T-cell (primary cell): ENCODE results near the gene CCNK. TPM values are rescaled to one million over a fixed set of nuclear protein-coding genes. Genes with fewer than 3 reads are reported as not detected.

Source experiments
- ATAC-seq, 4 experiments: fragments of 200-7000 bp in 3 of 4; fragments of 150-1000 bp in 1 of 4; cut with Tn5 transposase; replicated peaks in 1 of 4; 1 replicate in 3 of 4; 2 replicates in 1 of 4; pipeline ENCODE4 v1.10.0; 2021; ENCODE audit warnings: moderate library complexity in 3 of 4, mild to moderate bottlenecking in 2 of 4, moderate number of reproducible peaks in 1 of 4
- CTCF ChIA-PET, 2 donors: fragments of 300-600 bp; sonication (Branson Sonifier 250); formaldehyde crosslinking; loops; one replicate each; lab custom pipeline; 2022; ENCODE audit warnings: antibody characterized with exemption in 2 of 2; lab: Charles Lee
- POLR2A ChIA-PET, 2 donors: fragments of 300-600 bp; sonication (Branson Sonifier 250); formaldehyde crosslinking; loops; one replicate each; lab custom pipeline; 2022; ENCODE audit warnings: antibody characterized with exemption in 2 of 2; lab: Charles Lee
- DNase-seq, 35 experiments: peaks; one replicate each; pipeline versions ENCODE4 v3.0.0 to v3.0.0-alpha.2; 2013 to 2023
- H3K27ac ChIP-seq: one replicate; pipeline ENCODE4 v1.5.1; 2013; ENCODE audit warnings: low read length
- H3K27me3 ChIP-seq, 2 experiments: replicated peaks in 1 of 2; 1 replicate in 1 of 2; 2 replicates in 1 of 2; pipeline versions ENCODE4 v1.6.1 to v1.7.0; 2013; ENCODE audit warnings: low read length in 1 of 2, mixed read lengths in 1 of 2; ENCODE audit not compliant: control insufficient read depth in 2 of 2, insufficient read depth in 2 of 2; ENCODE audit errors: extremely low read depth in 1 of 2
- H3K36me3 ChIP-seq, 2 donors: 1 replicate in 1 of 2; 2 replicates in 1 of 2; pipeline versions ENCODE4 v1.6.1 to v1.7.0; 2013; ENCODE audit warnings: low read length in 1 of 2; ENCODE audit not compliant: control insufficient read depth in 2 of 2, insufficient read depth in 1 of 2; ENCODE audit errors: extremely low read depth in 1 of 2
- H3K4me1 ChIP-seq, 2 experiments: 1 replicate in 1 of 2; 2 replicates in 1 of 2; pipeline versions ENCODE4 v1.6.1 to v1.7.0; 2013; ENCODE audit warnings: low read length in 2 of 2, mixed read lengths in 1 of 2; ENCODE audit not compliant: insufficient read depth in 2 of 2, control insufficient read depth in 1 of 2; ENCODE audit errors: extremely low read depth in 1 of 2
- H3K4me3 ChIP-seq, 2 donors: 1 replicate in 1 of 2; 2 replicates in 1 of 2; pipeline versions ENCODE4 v1.5.1 to v1.7.0; 2013; ENCODE audit warnings: mild to moderate bottlenecking in 2 of 2, low read length in 1 of 2, moderate library complexity in 1 of 2; ENCODE audit not compliant: control insufficient read depth in 1 of 2; ENCODE audit errors: extremely low read depth in 1 of 2
- H3K9me3 ChIP-seq: 2 replicates; pipeline ENCODE4 v1.7.0; 2013
- H3K27ac Mint-ChIP-seq, 2 donors: one replicate each; pipeline ENCODE4 v1.8.0; 2020 to 2021; ENCODE audit warnings: mild to moderate bottlenecking in 2 of 2, mixed read lengths in 2 of 2
- H3K27me3 Mint-ChIP-seq, 2 donors: one replicate each; pipeline ENCODE4 v1.8.0; 2021 to 2022; ENCODE audit warnings: mixed read lengths in 2 of 2
- H3K36me3 Mint-ChIP-seq: one replicate; pipeline ENCODE4 v1.8.0; 2021; ENCODE audit warnings: mixed read lengths
- H3K4me1 Mint-ChIP-seq, 3 donors: one replicate each; pipeline ENCODE4 v1.8.0; 2020 to 2022; ENCODE audit warnings: mixed read lengths in 3 of 3, mild to moderate bottlenecking in 1 of 3
- H3K4me3 Mint-ChIP-seq, 3 donors: one replicate each; pipeline ENCODE4 v1.8.0; 2020 to 2022; ENCODE audit warnings: mild to moderate bottlenecking in 3 of 3, mixed read lengths in 3 of 3, moderate library complexity in 3 of 3
- H3K9me3 Mint-ChIP-seq, 3 donors: one replicate each; pipeline ENCODE4 v1.8.0; 2020 to 2022; ENCODE audit warnings: mixed read lengths in 3 of 3
- WGBS: methylation state at CpG from one replicate; pipeline ENCODE4 v1.1.5; 2013; ENCODE audit warnings: missing lambda C conversion rate; ENCODE audit not compliant: insufficient coverage; 5-methylcytosine and 5-hydroxymethylcytosine counted together
- total RNA-seq, 35 experiments: library from RNA in 6 of 35; stranded (reverse) in 6 of 35; fragments of 120-200 nt in 1 of 35; gene quantifications; one replicate each; pipeline versions ENCODE4 v1.2.1 to v1.2.4 and lab custom pipeline; 2013 to 2026

Gene CCNK
- total RNA-seq, 5 donors from 2014 or later (not counting 1 experiment from before 2014, with no cell fraction given): 61.8 to 138 (median 74.6) TPM

DNA sequence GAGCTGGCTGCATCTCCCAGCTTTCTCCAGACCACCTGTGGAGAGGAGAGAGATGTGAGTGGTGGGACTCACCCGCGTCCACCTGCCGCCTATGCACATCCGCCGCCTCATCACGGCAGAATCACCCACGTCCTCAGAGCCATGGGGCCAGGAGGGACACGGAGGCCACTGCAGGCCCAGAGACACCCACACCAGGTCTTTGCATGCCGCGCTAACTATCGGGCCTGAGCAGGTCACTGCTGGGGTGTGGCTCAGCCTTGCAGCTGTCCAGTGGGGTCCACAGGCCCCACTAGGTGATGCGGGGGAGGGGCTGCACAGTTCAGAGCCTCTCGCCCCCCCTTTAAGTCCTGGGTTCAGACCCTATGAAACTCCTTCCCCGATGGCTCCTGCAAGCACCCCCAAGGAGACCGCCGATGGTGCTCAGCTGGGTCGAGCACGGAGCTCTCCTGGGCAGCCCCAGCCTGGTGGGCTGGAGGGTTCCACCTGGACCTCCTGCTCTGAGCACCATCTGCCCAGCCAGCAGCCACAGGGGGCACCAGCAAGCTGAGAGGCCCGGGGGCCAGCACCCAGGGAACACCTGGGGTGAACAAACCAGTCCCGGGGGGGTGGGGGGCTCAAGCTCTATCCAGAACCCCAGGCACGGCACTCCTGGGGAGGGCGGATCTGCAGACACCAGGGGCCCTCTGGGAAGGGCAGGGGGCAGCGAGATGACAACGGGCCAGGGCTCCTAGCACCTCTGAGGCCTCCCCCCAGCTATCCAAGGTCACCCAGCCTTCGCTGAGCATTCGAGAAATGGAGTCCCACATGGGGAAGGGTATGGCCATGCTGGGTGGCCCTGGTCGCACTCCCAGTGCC is 34.3 kb downstream of the CCNK start:
- Mint-ChIP-seq H3K4me3 (no peak overlapping the region), H3K9me3 (no peaks in the 10 kb centered on the region), H3K4me1 (no peaks in the 10 kb centered on the region), H3K27me3 (no peaks in the 10 kb centered on the region), H3K36me3 (peaks cover 4% of the 10 kb centered on the region), H3K27ac (no peak overlapping the region)
- Histone ChIP-seq H3K36me3 (peaks cover 7 to 24% of the 10 kb centered on the region in 2 donors), H3K27ac (no peak overlapping the region), H3K27me3 (no peaks in the 10 kb centered on the region), H3K4me3 (no peak overlapping the region), H3K4me1 (peaks cover 0 to 8% of the 10 kb centered on the region in 2 experiments), H3K9me3 (no peaks in the 10 kb centered on the region)
- WGBS: 87% methylated on average over 19 of the region's 27 CpGs
- DNase-seq (no peak), ATAC-seq (no peak)
- CTCF ChIA-PET: no interaction called here
- POLR2A ChIA-PET: no interaction called here

DNA sequence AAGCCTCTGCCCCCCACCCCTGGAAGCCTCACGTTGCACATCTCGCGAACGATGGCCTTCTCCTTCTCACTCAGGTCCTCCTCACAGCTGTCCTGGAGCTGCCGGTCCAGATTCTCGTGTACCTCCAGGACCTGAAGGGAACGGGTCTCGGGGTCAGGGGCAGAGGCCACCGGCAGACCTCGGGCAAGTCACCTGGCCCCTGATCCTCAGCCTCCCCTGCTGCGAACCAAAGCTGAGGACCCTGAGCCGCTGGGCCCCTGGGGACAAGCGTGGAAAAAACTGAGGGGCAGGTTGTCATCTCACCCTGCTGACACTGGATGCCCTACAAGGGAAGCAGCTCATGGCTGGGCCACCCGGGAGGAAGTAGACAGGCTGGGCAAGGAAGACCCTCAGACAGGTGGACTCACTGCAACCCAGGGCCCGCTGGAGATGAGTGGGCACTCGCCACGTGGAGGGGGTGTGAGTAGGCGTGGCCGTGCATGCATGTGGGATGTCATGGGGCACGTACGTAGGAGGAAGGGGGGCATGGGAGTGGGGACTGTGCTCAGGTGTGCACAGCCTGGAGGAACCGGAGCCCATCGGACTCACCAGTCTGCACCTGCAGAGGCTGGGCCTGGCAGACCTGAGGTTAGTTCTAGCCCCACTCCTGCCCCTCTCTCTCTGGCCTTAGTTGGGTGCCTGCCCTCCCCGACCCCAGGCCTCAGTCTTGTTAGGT is 35.1 kb downstream of the CCNK start:
- peaks cover 0 to 8% of the 10 kb centered on the region in 2 experiments for H3K4me1 ChIP-seq
- H3K27ac Mint-ChIP-seq: peak overlapping the region in 1 of 2 donors; percentile 28
- no peaks in the 10 kb centered on the region for H3K4me1 Mint-ChIP-seq
- WGBS: 85% methylated on average over 16 of the region's 24 CpGs
- H3K27me3 Mint-ChIP-seq: no peaks in the 10 kb centered on the region
- POLR2A ChIA-PET: no interaction called here
- no peaks in the 10 kb centered on the region for H3K27me3 ChIP-seq
- ATAC-seq (no peak), DNase-seq (no peak)
- H3K9me3 ChIP-seq: no peaks in the 10 kb centered on the region
- no peak overlapping the region for H3K4me3 ChIP-seq
- H3K9me3 Mint-ChIP-seq: no peaks in the 10 kb centered on the region
- CTCF ChIA-PET: no interaction called here
- no peak overlapping the region for H3K27ac ChIP-seq
- H3K36me3 ChIP-seq: peaks cover 7 to 17% of the 10 kb centered on the region in 2 donors
- H3K4me3 Mint-ChIP-seq: no peak overlapping the region
- H3K36me3 Mint-ChIP-seq: no peaks in the 10 kb centered on the region

DNA sequence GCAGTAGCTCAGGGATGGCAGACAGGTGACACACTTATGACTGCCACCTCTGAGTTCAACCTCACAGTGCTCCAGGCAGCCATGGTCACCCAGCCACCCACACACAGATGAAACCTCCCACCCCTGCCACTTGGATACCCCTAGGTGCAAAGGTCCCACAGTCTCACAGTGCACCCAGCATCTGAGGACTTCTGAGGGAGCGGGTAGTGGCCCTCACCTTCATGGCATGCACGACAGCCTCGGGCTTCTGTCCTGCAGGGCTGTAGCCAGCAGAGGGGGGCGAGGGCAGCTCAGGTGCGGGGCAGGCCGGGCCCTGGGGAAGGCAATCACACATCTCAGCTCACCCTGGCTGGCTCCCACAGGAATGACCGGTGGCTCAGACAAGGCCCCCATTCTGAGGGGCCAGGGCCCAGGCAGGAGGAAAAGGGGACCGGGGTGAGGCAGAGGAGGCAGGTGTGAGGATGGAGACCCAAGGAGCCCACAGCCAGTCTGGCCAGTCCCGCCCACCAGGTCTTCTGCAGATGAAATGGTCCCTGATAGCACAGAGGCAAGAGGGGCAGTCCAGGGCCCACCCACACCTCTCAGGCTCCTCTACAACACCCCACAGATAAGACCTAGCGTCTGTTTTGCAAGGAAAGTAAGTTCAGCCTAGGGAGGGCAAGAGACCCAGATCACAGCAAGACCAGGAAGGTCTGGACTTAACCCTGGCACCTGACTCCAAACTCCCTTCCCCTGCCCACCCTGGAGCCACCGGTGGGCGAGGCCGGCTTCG is 35.8 kb downstream of the CCNK start:
- ATAC-seq: no peak
- H3K9me3 Mint-ChIP-seq: no peaks in the 10 kb centered on the region
- Histone ChIP-seq H3K36me3 (peaks cover 7 to 13% of the 10 kb centered on the region in 2 donors), H3K4me3 (no peak overlapping the region), H3K27ac (no peak overlapping the region), H3K27me3 (no peaks in the 10 kb centered on the region), H3K4me1 (peaks cover 0 to 8% of the 10 kb centered on the region in 2 experiments), H3K9me3 (no peaks in the 10 kb centered on the region)
- H3K27ac Mint-ChIP-seq: no peak overlapping the region
- no peak overlapping the region for H3K4me3 Mint-ChIP-seq
- ChIA-PET POLR2A (no interaction called here), CTCF (no interaction called here)
- H3K4me1 Mint-ChIP-seq: no peaks in the 10 kb centered on the region
- H3K36me3 Mint-ChIP-seq: no peaks in the 10 kb centered on the region
- no peak for DNase-seq
- WGBS: 89% methylated on average over 10 of the region's 14 CpGs
- H3K27me3 Mint-ChIP-seq: no peaks in the 10 kb centered on the region

DNA sequence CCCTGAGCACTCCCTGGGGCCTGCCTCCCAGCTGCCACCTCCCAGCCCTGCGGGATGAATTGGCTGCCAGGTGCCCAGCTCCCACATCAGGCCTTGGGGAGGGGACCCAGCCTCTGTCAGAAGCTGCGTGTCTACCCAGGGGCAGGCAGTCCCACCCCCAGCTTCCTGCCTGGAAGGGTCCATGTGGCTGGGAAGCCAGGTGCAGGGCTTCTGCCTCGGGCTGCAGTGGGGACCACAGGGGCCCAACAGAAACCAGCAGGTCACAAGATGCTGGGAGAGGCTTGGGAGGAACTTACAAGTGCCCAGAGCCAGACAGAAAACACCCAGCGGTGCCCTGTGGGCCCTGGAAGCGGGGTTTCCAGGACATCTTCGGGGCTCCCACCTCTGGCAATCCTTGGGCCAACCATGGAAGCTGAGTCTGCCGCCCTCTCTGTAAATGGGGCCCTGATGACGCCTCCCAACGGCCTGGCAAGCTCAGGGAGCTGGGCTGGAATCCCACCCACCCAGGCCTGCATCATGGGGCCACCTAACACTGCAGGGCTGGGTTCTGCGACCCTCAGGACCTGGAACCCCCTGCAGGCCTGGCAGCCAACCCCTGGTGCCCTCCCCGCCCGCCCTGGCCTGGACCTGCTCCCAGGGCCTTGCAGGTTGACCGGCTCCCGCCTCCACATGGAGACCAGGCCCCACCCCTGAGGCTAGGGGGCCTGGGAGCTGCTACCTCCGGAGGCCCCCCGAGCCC is 36.6 kb downstream of the CCNK start:
- ChIA-PET CTCF (no interaction called here), POLR2A (no interaction called here)
- ATAC-seq: peak in 1 of 4 experiments; percentile 13
- Mint-ChIP-seq H3K9me3 (no peaks in the 10 kb centered on the region), H3K4me3 (no peak overlapping the region), H3K27ac (no peak overlapping the region), H3K27me3 (no peaks in the 10 kb centered on the region), H3K4me1 (no peaks in the 10 kb centered on the region), H3K36me3 (no peaks in the 10 kb centered on the region)
- H3K27me3 ChIP-seq: no peaks in the 10 kb centered on the region
- peaks cover 7 to 10% of the 10 kb centered on the region in 2 donors for H3K36me3 ChIP-seq
- no peak overlapping the region for H3K4me3 ChIP-seq
- DNase-seq: no peak
- no peaks in the 10 kb centered on the region for H3K9me3 ChIP-seq
- H3K4me1 ChIP-seq: peaks cover 0 to 8% of the 10 kb centered on the region in 2 experiments
- H3K27ac ChIP-seq: no peak overlapping the region
- 57% methylated on average over 15 of the region's 16 CpGs for WGBS

DNA sequence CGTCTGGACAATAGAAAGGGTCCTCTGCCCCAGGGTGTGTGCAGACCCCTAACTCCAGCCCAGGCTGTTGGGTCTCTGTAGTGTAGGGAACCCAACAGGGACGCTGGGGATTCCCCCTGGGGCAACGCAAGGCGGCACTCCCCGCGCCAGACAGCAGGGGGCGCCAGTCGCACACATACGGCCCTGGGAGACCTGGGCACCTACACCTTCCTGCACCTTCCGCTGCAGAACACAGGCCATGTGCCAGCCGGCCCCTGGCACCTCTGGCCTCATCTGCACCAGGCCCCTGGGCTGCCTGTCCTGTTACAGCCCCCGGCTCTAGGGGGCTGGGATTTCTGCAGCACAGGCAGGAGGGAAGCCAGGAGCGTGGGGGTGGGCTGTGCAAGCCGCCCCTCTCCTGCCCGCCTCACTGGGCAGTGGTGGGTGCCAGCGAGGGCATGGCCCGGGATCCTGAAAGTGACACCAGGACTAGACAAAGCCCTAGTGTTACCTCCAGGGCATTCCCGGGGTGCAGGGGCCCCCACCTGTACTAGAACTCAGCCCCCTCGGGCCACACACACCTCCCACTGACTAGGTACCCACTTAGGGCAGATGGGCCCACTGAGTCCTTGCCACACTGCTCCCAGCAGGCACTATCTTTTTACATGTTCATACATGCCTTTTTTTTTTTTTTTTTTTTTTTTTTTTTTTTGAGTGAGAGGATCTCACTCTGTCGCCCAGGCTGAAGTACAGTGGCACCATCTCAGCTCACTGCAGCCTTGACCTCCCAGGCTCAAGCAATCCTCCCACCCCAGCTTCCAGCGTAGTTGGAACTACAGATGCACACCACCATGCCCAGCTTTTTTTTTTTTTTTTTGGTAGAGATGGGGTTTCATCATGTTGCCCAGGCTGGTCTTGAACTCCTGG is 37.5 kb downstream of the CCNK start:
- Histone ChIP-seq H3K27me3 (no peaks in the 10 kb centered on the region), H3K36me3 (peaks cover 7% of the 10 kb centered on the region in 2 donors), H3K9me3 (no peaks in the 10 kb centered on the region), H3K4me3 (no peak overlapping the region), H3K4me1 (peaks cover 0 to 8% of the 10 kb centered on the region in 2 experiments), H3K27ac (no peak overlapping the region)
- Mint-ChIP-seq H3K27me3 (no peaks in the 10 kb centered on the region), H3K4me3 (no peak overlapping the region), H3K36me3 (no peaks in the 10 kb centered on the region), H3K4me1 (no peaks in the 10 kb centered on the region), H3K9me3 (no peaks in the 10 kb centered on the region), H3K27ac (no peak overlapping the region)
- 34% methylated on average over 16 of the region's 21 CpGs for WGBS
- POLR2A ChIA-PET: no interaction called here
- DNase-seq (peak; percentile 48 to 90 (median 77)), ATAC-seq (peak; percentile 77 to 86 (median 82))
- CTCF ChIA-PET: interaction anchor here in 1 of 2 donors (0.6 kb wide), 1 partner anchor 10 kb away, joined by 3 read pairs; no protein-coding TSS in a partner anchor
